BE2C (cell line): Measurements from ENCODE around the gene GABBR2.

Experiments used
- DNase-seq: peaks from one replicate; pipeline ENCODE4 v3.0.0-alpha.2; 2020
- H3K27me3 ChIP-seq: fragments of 250-450 bp; sonication (Bioruptor Pico); 2 replicates; pipeline ENCODE4 v1.5.1; 2020; ENCODE audit warnings: mild to moderate bottlenecking
- H3K36me3 ChIP-seq: fragments of 250-450 bp; sonication (Bioruptor Pico); 2 replicates; pipeline ENCODE4 v1.5.1; 2020; ENCODE audit warnings: mild to moderate bottlenecking
- H3K4me1 ChIP-seq: fragments of 250-450 bp; sonication (Bioruptor Pico); 2 replicates; pipeline ENCODE4 v1.5.1; 2020
- H3K4me3 ChIP-seq: 2 replicates; pipeline ENCODE4 v1.5.1; 2011; ENCODE audit warnings: low read depth, low read length
- H3K9me3 ChIP-seq: fragments of 250-450 bp; sonication (Bioruptor Pico); 2 replicates; pipeline ENCODE4 v1.5.1; 2020
- CTCF ChIP-seq: IDR thresholded peaks from 2 replicates; pipeline ENCODE4 v1.5.1; 2012; ENCODE audit warnings: mild to moderate bottlenecking, low read depth, low read length

Gene GABBR2

GRCh38 chr9:98342098-98342819 is 366.5 kb downstream of the GABBR2 start:
- Histone ChIP-seq H3K27me3 (peaks cover 36% of the 10 kb centered on the region), H3K9me3 (no peaks in the 10 kb centered on the region), H3K36me3 (no peaks in the 10 kb centered on the region), H3K4me3 (no peak overlapping the region), H3K4me1 (no peaks in the 10 kb centered on the region; the same call in 1 of the 2 replicates)
- TF ChIP-seq CTCF: no peak
- no peak for DNase-seq

- H3K4me1 ChIP-seq: no peaks in the 10 kb centered on the region; the same call in 1 of the 2 replicates
- H3K27me3 ChIP-seq: peaks cover 29% of the 10 kb centered on the region
- no peaks in the 10 kb centered on the region for H3K9me3 ChIP-seq
- H3K36me3 ChIP-seq: no peaks in the 10 kb centered on the region
- TF ChIP-seq CTCF: no peak
- no peak for DNase-seq
- peak overlapping the region; percentile 1; the same call in 1 of the 2 replicates for H3K4me3 ChIP-seq
Observed at GRCh38 chr9:98341157-98342097, 367.3 kb downstream of the GABBR2 start.

- Histone ChIP-seq H3K36me3 (no peaks in the 10 kb centered on the region), H3K4me1 (no peaks in the 10 kb centered on the region; the same call in 1 of the 2 replicates), H3K9me3 (no peaks in the 10 kb centered on the region), H3K27me3 (peaks cover 16% of the 10 kb centered on the region), H3K4me3 (no peak overlapping the region)
- no peak for TF ChIP-seq CTCF
- no peak for DNase-seq
Observed at GRCh38 chr9:98339987-98340800, 368.5 kb downstream of the GABBR2 start.

DNA sequence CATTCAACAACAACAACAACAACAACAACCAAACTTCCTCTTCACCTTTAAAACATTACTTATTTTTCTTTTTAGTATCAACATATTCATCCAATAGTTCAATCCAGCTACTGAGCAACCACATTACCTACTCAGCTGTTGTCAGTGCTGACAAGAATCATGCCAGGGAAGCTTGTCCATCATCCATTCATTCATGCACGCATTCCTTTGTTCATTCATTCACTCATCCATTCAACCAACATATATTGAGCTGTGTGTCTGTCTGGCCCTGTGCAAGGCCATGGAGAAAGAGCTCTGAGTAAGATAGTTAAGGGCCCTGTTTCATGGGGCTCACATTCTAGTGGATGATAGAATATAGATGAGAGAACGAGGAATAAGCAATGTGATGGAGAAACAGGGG is 373.1 kb downstream of the GABBR2 start:
- H3K27me3 ChIP-seq: no peaks in the 10 kb centered on the region
- peaks cover 14% of the 10 kb centered on the region for H3K4me1 ChIP-seq
- DNase-seq: no peak
- no peak for TF ChIP-seq CTCF
- H3K36me3 ChIP-seq: no peaks in the 10 kb centered on the region
- no peaks in the 10 kb centered on the region for H3K9me3 ChIP-seq
- no peak overlapping the region for H3K4me3 ChIP-seq

DNA sequence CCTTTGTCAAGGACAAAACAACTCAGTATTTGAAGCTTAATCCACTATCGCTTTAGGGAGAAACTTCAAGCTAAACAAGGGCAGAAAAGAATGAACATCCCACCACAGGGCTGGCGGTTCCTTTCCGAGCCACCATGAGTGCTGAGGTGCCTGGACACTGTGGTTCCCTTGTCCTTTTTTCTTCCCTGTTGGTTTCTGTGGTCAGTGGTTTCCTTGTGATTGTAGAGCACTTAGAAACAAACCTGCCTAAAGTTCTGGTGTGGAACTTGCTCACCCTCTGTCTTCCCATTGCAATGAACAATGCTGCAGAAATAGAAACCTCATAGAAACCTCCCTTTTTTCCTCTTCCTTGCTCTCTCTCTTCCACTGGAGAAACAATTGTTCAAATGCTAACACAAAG is 373.9 kb downstream of the GABBR2 start:
- DNase-seq: no peak
- H3K36me3 ChIP-seq: no peaks in the 10 kb centered on the region
- no peaks in the 10 kb centered on the region for H3K9me3 ChIP-seq
- peaks cover 14% of the 10 kb centered on the region for H3K4me1 ChIP-seq
- H3K27me3 ChIP-seq: no peaks in the 10 kb centered on the region
- TF ChIP-seq CTCF: no peak
- no peak overlapping the region for H3K4me3 ChIP-seq
